ENCODE data around the gene CAV2. TPM values are rescaled to one million over a fixed set of nuclear protein-coding genes. Genes with fewer than 3 reads are reported as not detected.

CAV2 gene
- total and polyA plus RNA-seq, 12 donors: 56.3 to 277 (median 224) TPM

GRCh38 chr7:116528008-116528789 is 28.7 kb downstream of the CAV2 start:
- peak; percentile 31 to 76 for DNase-seq
- Histone ChIP-seq H3K9me3 (no peaks in the 10 kb centered on the region), H3K27ac (peak overlapping the region; percentile 15 to 99 (median 96)), H3K36me3 (peaks cover 0 to 68% (median 9%) of the 10 kb centered on the region in 9 donors), H3K27me3 (peaks cover 0 to 38% (median 0%) of the 10 kb centered on the region in 7 donors), H3K4me3 (peak overlapping the region; percentile 61 to 96 (median 76)), H3K4me1 (peaks cover 2 to 85% (median 69%) of the 10 kb centered on the region in 9 donors)
- 16 to 17% methylated on average over 3 of the region's 3 CpGs for WGBS, 2 donors
- peak in 3 of 8 donors; percentile 23 to 67 (median 26) for ATAC-seq
- no peak for TF ChIP-seq CTCF (IDR thresholded peaks at IDR 0.05)
- intact Hi-C loops (cut with DNase I): loop anchor here (1.0 to 10.0 kb wide), 11 partner anchors 57 to 271 kb away; no protein-coding TSS in a partner anchor

- Histone ChIP-seq H3K9me3 (no peaks in the 10 kb centered on the region), H3K4me3 (peak overlapping the region in 9 of 10 donors; percentile 61 to 96 (median 73)), H3K27me3 (peaks cover 0 to 32% (median 0%) of the 10 kb centered on the region in 7 donors), H3K36me3 (peaks cover 0 to 76% (median 16%) of the 10 kb centered on the region in 9 donors), H3K4me1 (peaks cover 2 to 83% (median 69%) of the 10 kb centered on the region in 9 donors), H3K27ac (peak overlapping the region in 8 of 10 donors; percentile 90 to 99 (median 98))
- DNase-seq: no peak
- no peak for ATAC-seq
- no peak for TF ChIP-seq CTCF (IDR thresholded peaks at IDR 0.05)
- intact Hi-C loops (cut with DNase I): loop anchor here (5.0 to 10.0 kb wide), 10 partner anchors 56 to 272 kb away; no protein-coding TSS in a partner anchor
- 21 to 37% methylated on average over 1 of the region's 1 CpG for WGBS, 2 donors
These were observed 29.7 kb downstream of the CAV2 start for GRCh38 chr7:116529250-116529649.

- Histone ChIP-seq H3K4me3 (peak overlapping the region in 9 of 10 donors; percentile 22 to 96 (median 73)), H3K9me3 (no peaks in the 10 kb centered on the region), H3K36me3 (peaks cover 0 to 86% (median 16%) of the 10 kb centered on the region in 9 donors), H3K27ac (peak overlapping the region in 6 of 10 donors; percentile 13 to 99 (median 94)), H3K4me1 (peaks cover 8 to 88% (median 79%) of the 10 kb centered on the region in 9 donors), H3K27me3 (peaks cover 0 to 21% (median 0%) of the 10 kb centered on the region in 7 donors)
- intact Hi-C loops (cut with DNase I): loop anchor here in 1 of 10 donors (10.0 kb wide), 1 partner anchor 55 kb away; no protein-coding TSS in a partner anchor
- WGBS, 2 donors: 26 to 28% methylated on average over 3 of the region's 3 CpGs
- TF ChIP-seq CTCF (IDR thresholded peaks at IDR 0.05): no peak
- ATAC-seq (no peak), DNase-seq (no peak)
These were observed 30.7 kb downstream of the CAV2 start for GRCh38 chr7:116530107-116530820.

Data from heart right ventricle (tissue), 16 donors.